Central memory CD8-positive, alpha-beta T cell (primary cell): ENCODE data around the gene RNF212B.

Experiments used
- ATAC-seq: fragments of 150-1000 bp; cut with Tn5 transposase; replicated peaks from 2 replicates; pipeline ENCODE4 v1.10.0; 2022; ENCODE audit warnings: mild to moderate bottlenecking, moderate FRiP score, moderate number of reproducible peaks; ENCODE audit not compliant: poor library complexity, severe bottlenecking; ENCODE audit errors: extremely low read depth
- DNase-seq, 2 donors: peaks; one replicate each; pipeline ENCODE4 v3.0.0; 2021; ENCODE audit warnings: low spot score in 2 of 2
- H3K27ac Mint-ChIP-seq: one replicate; pipeline ENCODE4 v1.8.0; 2022; ENCODE audit warnings: low read depth, mild to moderate bottlenecking, moderate library complexity, mixed read lengths
- H3K27me3 Mint-ChIP-seq: one replicate; pipeline ENCODE4 v1.8.0; 2022; ENCODE audit warnings: mixed read lengths
- H3K36me3 Mint-ChIP-seq: one replicate; pipeline ENCODE4 v1.8.0; 2022; ENCODE audit warnings: mild to moderate bottlenecking, moderate library complexity, mixed read lengths; ENCODE audit not compliant: insufficient read depth
- H3K4me1 Mint-ChIP-seq: one replicate; pipeline ENCODE4 v1.8.0; 2022; ENCODE audit warnings: mixed read lengths
- H3K4me3 Mint-ChIP-seq: one replicate; pipeline ENCODE4 v1.8.0; 2022; ENCODE audit warnings: mild to moderate bottlenecking, moderate library complexity, mixed read lengths
- H3K9me3 Mint-ChIP-seq: one replicate; pipeline ENCODE4 v1.8.0; 2022; ENCODE audit warnings: mixed read lengths

The RNF212B gene

GRCh38 chr14:23286020-23286901, 48.5 kb downstream of the RNF212B start, which contains the start of gene HOMEZ:
Gene HOMEZ, minus strand, starts transcription at chr14:23286132. Its CDS starts 180 bp downstream, at chr14:23285952.
- H3K4me1 Mint-ChIP-seq = peaks cover 15% of the 10 kb centered on the region
- peaks cover 8% of the 10 kb centered on the region for H3K36me3 Mint-ChIP-seq
- H3K27ac Mint-ChIP-seq = peak within 1 kb of the TSS; percentile 87
- no peaks in the 10 kb centered on the region for H3K27me3 Mint-ChIP-seq
- DNase-seq = peak; percentile 94 to 95
- ATAC-seq = peak; percentile 98
- H3K9me3 Mint-ChIP-seq = no peaks in the 10 kb centered on the region
- H3K4me3 Mint-ChIP-seq = peak within 1 kb of the TSS; percentile 90

GRCh38 chr14:23286902-23287479, 49.3 kb downstream of the RNF212B start:
- H3K9me3 Mint-ChIP-seq = no peaks in the 10 kb centered on the region
- peak overlapping the region; percentile 87 for H3K27ac Mint-ChIP-seq
- ATAC-seq = no peak
- peaks cover 15% of the 10 kb centered on the region for H3K4me1 Mint-ChIP-seq
- no peaks in the 10 kb centered on the region for H3K27me3 Mint-ChIP-seq
- no peak for DNase-seq
- peak overlapping the region; percentile 90 for H3K4me3 Mint-ChIP-seq
- peaks cover 8% of the 10 kb centered on the region for H3K36me3 Mint-ChIP-seq

DNA sequence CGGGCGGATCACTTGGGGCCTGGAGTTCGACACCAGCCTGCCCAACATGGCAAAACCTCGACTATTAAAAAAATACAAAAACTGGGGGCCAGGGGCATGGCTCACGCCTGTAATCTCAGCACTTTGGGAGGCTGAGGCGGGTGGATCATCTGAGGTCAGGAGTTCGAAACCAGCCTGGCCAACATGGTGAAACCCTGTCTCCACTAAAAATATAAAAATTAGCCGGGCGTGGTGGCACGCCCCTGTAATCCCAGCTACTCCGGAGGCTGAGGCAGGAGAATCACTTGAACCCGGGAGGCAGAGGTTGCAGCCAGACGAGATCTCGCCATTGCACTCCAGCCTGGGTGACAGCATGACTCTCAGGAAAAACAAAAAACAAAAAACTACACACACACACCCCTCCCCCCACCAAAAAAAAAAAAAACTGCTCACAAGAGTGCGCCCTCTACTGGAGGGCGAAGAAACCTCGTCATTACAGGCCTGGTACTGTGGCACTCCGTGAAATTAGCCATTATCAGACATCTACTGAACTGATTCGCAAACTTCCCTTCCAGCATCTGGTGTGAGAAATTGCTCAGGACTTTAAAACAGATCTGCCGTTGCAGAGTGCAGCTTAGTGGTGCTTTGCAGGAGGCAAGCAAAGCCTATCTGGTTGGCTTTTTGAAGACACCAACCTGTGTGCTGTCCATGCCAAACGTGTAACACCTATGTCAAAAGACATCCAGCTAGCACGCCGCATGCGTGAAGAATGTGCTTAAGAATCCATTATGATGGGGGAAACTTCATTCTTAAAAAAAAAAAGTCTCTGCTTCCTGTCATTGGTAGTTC, 57.2 kb downstream of the RNF212B start:
- no peaks in the 10 kb centered on the region for H3K27me3 Mint-ChIP-seq
- no peak overlapping the region for H3K4me3 Mint-ChIP-seq
- peaks cover 15% of the 10 kb centered on the region for H3K4me1 Mint-ChIP-seq
- H3K9me3 Mint-ChIP-seq = no peaks in the 10 kb centered on the region
- peak overlapping the region; percentile 46 for H3K27ac Mint-ChIP-seq
- DNase-seq (peak; percentile 41 to 43), ATAC-seq (peak; percentile 83)
- peaks cover 9% of the 10 kb centered on the region for H3K36me3 Mint-ChIP-seq

- Mint-ChIP-seq H3K27me3 (no peaks in the 10 kb centered on the region), H3K4me3 (no peak overlapping the region), H3K36me3 (peaks cover 11% of the 10 kb centered on the region), H3K4me1 (peaks cover 25% of the 10 kb centered on the region), H3K9me3 (no peaks in the 10 kb centered on the region), H3K27ac (no peak overlapping the region)
- ATAC-seq (no peak), DNase-seq (no peak)
Measured at GRCh38 chr14:23296012-23296777, 58.5 kb downstream of the RNF212B start.

- H3K4me3 Mint-ChIP-seq = no peak overlapping the region
- H3K4me1 Mint-ChIP-seq = peaks cover 28% of the 10 kb centered on the region
- no peaks in the 10 kb centered on the region for H3K27me3 Mint-ChIP-seq
- DNase-seq (no peak), ATAC-seq (no peak)
- peaks cover 18% of the 10 kb centered on the region for H3K36me3 Mint-ChIP-seq
- no peaks in the 10 kb centered on the region for H3K9me3 Mint-ChIP-seq
- no peak overlapping the region for H3K27ac Mint-ChIP-seq
Measured at GRCh38 chr14:23297096-23297495, 59.4 kb downstream of the RNF212B start.

DNA sequence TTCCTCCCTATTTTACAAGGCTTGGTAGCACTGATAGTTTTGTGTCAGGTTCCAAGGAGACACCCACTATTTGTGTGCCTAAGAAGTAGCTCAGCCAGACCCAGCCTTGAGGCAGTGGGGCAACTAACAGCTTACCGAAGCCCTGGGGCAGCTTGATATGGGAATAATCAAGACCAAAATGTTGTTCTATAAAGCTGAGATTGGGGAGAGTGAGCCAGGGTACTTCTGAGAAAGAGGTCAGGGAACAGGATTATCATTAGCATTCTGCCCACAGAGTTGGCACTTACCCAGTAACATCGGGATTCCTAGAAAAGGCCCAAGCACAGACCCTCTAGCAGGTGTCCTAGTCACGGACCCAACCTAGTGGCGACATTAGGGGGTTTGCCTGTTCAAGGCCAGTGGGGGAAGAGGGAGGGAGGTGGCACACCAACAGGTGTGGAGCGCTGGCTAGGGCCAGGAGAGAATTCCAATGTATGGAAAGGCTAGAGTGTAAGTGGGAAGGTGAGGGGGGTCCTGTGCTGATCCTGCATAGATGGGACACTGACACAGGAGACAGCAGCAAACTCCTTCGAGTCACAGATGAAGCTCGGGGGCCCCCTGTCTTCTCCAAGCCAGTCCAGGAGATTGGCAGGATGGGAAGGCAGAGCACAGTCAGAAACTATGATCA, 60.0 kb downstream of the RNF212B start:
- DNase-seq (no peak), ATAC-seq (no peak)
- no peaks in the 10 kb centered on the region for H3K27me3 Mint-ChIP-seq
- peaks cover 32% of the 10 kb centered on the region for H3K4me1 Mint-ChIP-seq
- H3K4me3 Mint-ChIP-seq = no peak overlapping the region
- no peak overlapping the region for H3K27ac Mint-ChIP-seq
- peaks cover 21% of the 10 kb centered on the region for H3K36me3 Mint-ChIP-seq
- H3K9me3 Mint-ChIP-seq = no peaks in the 10 kb centered on the region

- Mint-ChIP-seq H3K4me3 (peak overlapping the region; percentile 97), H3K27me3 (no peaks in the 10 kb centered on the region), H3K9me3 (no peaks in the 10 kb centered on the region), H3K36me3 (peaks cover 22% of the 10 kb centered on the region), H3K4me1 (peaks cover 40% of the 10 kb centered on the region), H3K27ac (peak overlapping the region; percentile 44)
- DNase-seq (no peak), ATAC-seq (no peak)
Measured at GRCh38 chr14:23299211-23299957, 61.6 kb downstream of the RNF212B start.

GRCh38 chr14:23299986-23300686, 62.4 kb downstream of the RNF212B start:
- DNase-seq = no peak

DNA sequence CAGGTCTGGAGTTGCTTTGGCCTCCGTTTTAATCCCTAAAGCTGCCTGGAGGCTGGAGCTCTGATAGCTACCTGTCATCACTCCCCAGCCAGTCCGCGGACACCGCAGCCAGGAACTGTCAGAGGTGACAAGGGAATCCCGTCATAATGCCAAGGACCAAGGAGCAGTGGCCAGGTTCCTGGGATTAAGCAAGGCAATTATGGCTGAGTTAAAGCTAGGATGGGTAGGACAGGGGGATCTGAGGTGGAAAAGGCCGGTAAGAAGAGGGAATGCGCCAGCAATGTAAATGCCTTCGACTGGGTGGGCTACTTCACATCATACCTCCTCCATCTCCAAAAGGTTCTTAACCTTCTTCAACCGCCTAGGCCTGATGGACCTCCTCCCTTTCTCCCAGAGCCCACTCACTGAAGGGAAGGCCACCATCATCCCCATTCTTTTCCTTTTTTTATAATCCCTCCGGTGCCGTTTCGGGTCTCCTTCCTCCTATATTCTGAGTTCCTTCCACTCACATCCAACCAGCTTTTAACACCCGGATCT, 63.0 kb downstream of the RNF212B start:
- DNase-seq (no peak), ATAC-seq (no peak)
- Mint-ChIP-seq H3K9me3 (no peaks in the 10 kb centered on the region), H3K27ac (peak overlapping the region; percentile 93), H3K27me3 (peaks cover 2% of the 10 kb centered on the region), H3K4me3 (peak overlapping the region; percentile 97), H3K4me1 (peaks cover 34% of the 10 kb centered on the region), H3K36me3 (peaks cover 18% of the 10 kb centered on the region)

More at GRCh38 chr14:23299986-23300686, 62.4 kb downstream of the RNF212B start:
- Mint-ChIP-seq H3K36me3 (peaks cover 18% of the 10 kb centered on the region), H3K27me3 (no peaks in the 10 kb centered on the region), H3K9me3 (no peaks in the 10 kb centered on the region), H3K4me1 (peaks cover 35% of the 10 kb centered on the region), H3K4me3 (peak overlapping the region; percentile 97), H3K27ac (peak overlapping the region; percentile 93)
- ATAC-seq = no peak

DNA sequence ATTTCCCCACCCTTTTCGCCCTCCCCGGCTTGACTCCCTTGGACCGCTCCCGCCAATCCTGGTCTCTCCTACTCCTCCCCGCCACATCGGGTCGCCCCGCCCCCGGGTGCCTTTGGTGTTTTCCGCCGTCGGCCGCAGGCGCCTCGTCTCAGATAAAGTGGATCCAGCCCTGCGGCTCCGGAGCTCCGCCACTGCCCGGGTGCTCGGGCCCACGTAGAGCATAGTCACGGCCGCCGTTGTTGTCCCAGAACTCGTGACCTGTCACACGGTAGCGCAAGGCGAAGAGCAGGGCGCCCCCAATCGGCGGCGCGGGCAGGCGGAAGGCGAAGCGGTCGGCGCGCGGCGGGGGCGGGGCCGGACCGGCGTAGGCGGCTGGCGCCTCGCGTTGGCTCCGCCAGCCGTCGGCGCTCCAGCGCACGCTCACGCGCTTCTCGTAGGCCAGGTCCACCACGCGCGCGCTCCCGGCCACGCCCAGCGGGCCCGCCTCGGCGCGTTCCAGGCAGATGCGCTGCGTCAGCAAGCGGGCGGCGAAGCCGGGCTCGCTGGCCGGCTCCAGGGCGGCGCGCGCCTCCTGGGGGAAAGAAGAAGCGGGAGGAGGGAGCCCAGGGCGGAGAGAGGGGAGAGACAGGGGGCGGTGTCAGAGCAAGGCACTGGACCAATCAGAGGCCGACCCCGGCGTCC, 63.7 kb downstream of the RNF212B start:
- H3K36me3 Mint-ChIP-seq = peaks cover 18% of the 10 kb centered on the region
- H3K27me3 Mint-ChIP-seq = peaks cover 9% of the 10 kb centered on the region
- peak overlapping the region; percentile 93 for H3K27ac Mint-ChIP-seq
- H3K4me1 Mint-ChIP-seq = peaks cover 34% of the 10 kb centered on the region
- H3K4me3 Mint-ChIP-seq = peak overlapping the region; percentile 97
- H3K9me3 Mint-ChIP-seq = no peaks in the 10 kb centered on the region
- peak; percentile 96 to 97 for DNase-seq
- ATAC-seq = peak; percentile 78
